ENCODE data around the gene CEP170B.

GRCh38 chr14:104899781-104900180 lies 34.7 kb downstream of the CEP170B start:
- TF ChIP-seq POLR2AphosphoS5 (IDR thresholded peaks at IDR 0.05) (no peak), CTCF (IDR thresholded peaks at IDR 0.05) (no peak)
